GM11168 (cell line): Measurements from ENCODE around the gene TBCK.

Experiments
- in situ Hi-C: fragments of 300-500 bp; cut with MboI; formaldehyde crosslinking; loops from one replicate; pipeline ENCODE4 v1.12.0; 2022; ENCODE audit warnings: low sequenced_read_pairs; ENCODE audit not compliant: unreplicated experiment

The TBCK gene

GRCh38 chr4:106245176-106245575 lies 70.8 kb downstream of the TBCK start:
- in situ Hi-C loops, result no loop called here

- in situ Hi-C loops, result no loop called here
Observed at GRCh38 chr4:106240699-106241098, 75.3 kb downstream of the TBCK start.

- in situ Hi-C loops, result no loop called here
Observed at GRCh38 chr4:106238820-106239420, 77.1 kb downstream of the TBCK start.

DNA sequence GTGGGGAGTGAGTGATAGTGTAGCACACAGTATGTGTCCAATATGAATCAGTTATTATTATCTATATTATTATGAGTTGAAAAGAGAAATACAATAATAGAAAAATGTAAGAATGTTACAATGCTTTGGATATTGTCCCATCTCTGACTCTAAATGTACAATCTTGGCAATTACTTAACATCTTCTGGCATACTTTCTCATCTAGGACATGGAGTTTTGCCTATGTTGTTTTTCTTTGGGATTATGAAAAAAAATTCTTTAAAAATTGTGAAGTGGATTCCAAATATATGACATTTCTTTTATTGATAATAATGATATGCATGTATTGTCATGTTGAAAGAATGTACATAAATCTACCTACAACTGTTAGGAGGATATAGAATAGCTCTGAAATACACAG lies 84.1 kb downstream of the TBCK start:
- in situ Hi-C loops, result no loop called here

DNA sequence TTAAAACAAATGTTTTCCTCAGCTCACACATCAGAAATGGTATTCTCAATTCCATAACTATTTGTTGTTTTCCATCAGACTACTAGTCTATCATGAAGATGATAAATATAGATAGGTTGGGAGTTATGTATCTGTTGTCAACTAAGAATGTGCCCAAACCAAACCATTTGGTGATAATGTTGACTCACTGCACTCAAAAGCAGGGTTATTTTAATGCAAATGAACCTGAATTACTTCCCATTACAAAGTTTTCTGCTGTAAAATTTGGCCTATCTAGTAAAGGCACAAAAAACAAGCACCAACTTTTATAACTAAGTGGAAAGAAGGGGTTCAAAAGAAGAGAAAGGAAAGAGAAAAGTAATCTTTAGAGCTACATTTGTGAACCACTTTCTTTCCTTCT lies 93.5 kb downstream of the TBCK start:
- in situ Hi-C loops, result loop anchor here (25.0 kb wide), 1 partner anchor 685 kb away; no protein-coding TSS in a partner anchor

DNA sequence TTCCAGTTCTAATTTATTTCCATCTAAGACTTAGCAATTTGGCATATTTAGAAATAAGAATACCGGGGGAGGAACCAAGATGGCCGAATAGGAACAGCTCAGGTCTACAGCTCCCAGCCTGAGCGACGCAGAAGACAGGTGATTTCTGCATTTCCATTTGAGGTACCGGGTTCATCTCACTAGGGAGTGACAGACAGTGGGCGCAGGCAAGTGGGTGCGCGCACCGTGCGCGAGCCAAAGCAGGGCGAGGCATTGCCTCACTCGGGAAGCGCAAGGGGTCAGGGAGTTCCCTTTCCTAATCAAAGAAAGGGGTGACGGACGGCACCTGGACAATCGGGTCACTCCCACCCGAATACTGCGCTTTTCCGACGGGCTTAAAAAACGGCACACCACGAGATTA lies 102.7 kb downstream of the TBCK start:
- in situ Hi-C loops, result loop anchor here (25.0 kb wide), 1 partner anchor 676 kb away; no protein-coding TSS in a partner anchor

DNA sequence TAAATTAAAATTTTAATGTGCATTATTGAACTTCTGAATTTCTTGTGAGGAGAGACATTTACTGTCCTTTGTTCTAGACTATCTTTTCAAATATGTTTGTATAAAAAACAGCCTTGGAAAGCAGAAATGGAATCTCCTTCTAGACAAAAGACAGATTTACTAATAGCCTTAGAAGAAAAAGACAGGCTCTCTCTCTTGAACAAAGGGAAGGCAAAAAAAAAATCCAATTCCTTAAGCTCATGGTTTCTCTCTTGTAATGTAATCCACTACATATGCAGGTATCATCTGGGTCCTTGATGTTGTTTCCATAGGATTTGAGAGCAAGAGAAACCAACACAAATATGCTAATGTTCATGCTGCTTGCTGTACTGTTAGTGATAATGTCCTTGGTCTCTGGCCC lies 106.0 kb downstream of the TBCK start:
- in situ Hi-C loops, result loop anchor here (25.0 kb wide), 1 partner anchor 673 kb away; no protein-coding TSS in a partner anchor

DNA sequence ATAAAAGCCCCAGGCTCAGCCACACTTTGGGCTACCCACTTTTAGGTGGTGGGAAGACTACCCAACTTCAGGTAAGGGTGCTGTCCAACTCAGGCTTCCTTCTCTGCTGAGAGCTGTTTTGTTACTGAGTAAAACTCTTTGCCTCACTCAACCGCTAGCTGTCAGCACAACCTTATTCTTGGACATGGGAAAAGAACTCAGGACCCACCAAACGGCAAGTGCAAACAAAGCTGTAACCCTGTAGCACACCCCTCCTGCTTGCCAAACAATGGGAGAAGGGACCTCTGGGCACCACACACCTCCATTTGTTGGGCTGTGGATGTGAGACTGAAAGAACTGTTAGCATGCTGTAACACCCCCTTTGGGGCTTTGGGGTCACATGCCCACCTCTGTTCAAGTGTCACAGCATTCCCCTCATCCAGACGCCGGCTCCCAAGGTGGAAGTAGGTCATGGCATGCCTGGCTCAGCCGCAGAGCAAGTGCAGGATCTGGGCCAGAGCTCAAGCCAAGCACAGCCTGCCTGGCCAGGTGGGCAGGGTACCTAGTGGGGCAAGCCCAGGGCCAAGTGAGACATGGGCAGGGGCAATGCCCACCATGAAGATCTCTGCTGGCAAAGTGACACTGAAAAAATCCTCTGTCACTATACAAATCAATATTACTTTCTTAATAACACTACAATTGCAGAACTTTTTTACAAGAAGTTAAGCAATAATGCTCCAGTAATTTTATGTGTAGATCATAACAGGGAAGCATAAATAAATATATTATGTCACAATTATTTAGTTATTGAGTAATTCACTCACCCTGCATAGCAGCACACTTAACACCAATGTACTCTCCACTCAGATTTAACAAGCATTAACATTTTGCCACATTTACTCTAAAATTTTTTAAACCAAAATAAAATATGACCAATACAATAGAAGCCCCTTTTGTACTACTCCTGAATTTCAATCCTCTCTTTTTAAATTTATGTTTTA lies 107.2 kb downstream of the TBCK start:
- in situ Hi-C loops, result loop anchor here (25.0 kb wide), 1 partner anchor 671 kb away; no protein-coding TSS in a partner anchor

DNA sequence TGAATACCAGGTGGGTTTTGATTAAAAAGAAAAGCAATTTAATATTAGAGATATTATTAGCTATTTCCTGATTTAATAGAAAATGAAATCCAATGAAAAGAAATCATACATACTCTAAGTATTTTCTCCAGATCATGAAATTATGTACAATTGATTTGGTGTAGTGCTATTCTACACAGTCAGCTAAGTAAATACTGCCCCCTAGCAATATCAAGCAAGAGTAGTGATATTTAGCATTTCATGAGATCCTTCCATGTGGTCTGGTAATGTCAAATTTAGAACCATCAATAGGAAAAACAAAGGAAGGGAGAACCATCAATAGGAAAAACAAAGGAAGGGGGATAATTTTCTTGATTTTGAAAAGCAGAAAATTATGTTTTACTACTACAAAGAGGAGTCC lies 114.6 kb downstream of the TBCK start:
- in situ Hi-C loops, result loop anchor here (25.0 kb wide), 1 partner anchor 664 kb away; no protein-coding TSS in a partner anchor

GRCh38 chr4:106195435-106195950 lies 120.5 kb downstream of the TBCK start:
- in situ Hi-C loops, result no loop called here

GRCh38 chr4:106194801-106195200 lies 121.2 kb downstream of the TBCK start:
- in situ Hi-C loops, result no loop called here

DNA sequence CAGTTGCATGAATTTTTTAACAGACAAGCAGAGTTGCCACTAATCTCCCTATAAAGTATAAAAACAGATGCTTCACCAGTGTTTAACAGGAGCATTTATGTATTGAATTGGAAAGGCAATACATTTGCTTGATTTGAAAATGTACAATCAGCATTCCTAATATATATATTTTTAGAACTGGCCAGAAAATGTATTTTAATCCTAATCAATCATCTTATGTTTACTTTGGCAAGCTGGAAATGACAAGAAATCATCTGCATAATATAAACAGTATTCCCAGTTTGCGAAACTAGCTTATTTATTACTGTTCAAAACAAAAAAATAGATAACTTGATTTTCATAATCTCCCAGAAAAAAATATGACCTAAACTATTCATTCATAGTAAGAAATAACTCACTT lies 123.9 kb downstream of the TBCK start:
- in situ Hi-C loops, result no loop called here

DNA sequence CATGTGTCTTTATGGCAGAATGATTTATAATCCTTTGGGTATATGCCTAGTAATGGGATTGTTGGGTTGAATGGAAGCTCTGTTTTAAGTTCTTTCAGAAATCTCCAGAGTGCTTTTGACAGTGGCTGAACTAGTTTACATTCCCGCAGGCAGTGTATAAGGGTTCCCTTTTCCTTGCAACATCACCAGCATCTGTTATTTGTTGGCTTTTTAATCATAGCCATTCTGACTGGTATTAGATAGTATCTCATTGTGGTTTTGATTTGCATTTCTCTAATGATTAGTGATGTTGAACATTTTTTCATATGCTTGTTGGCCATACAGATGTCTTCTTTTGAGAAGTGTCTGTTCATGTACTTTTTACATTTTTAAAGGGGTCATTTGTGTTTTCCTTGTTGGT lies 129.8 kb downstream of the TBCK start:
- in situ Hi-C loops, result no loop called here

DNA sequence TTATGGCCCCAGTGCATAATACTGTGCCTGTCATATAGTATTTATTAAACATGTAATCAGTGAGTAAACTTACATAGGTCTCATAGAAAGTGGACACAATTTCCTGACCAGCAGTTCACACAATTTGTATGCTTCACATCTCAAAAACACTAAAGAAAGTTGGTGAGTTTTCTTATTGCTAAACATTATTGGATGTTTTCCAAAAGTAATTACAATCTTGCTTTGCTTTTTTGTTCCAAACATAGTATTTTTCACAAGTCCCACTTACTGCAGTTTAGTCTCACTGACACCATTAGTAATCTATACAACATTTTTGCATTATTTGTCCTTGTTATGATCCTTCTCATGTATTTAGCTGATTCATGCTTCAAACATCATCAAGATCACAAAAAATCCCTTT lies 132.5 kb downstream of the TBCK start:
- in situ Hi-C loops, result no loop called here

- in situ Hi-C loops, result no loop called here
Observed at GRCh38 chr4:106172861-106173260, 143.1 kb downstream of the TBCK start.

GRCh38 chr4:106165351-106166010 lies 150.5 kb downstream of the TBCK start:
- in situ Hi-C loops, result no loop called here

DNA sequence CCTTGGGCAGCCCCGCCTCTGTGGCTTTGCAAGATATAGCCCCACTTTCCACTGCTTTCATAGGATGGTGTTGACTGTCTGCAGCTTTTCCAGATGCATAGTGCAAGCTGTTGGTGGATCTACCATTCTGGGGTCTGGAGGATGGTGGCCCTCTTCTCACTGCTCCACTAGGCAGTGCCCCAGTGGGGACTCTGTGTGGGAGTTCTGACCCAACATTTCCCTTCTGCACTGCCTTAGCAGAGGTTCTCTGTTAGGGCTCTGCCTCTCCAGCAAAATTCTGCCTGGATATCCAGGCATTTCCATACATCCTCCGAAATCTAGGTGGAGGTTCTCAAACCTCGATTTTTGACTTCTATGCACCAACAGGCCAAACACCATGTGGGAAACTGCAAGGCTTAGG lies 153.7 kb downstream of the TBCK start:
- in situ Hi-C loops, result no loop called here

GRCh38 chr4:106160560-106160959 lies 155.4 kb downstream of the TBCK start:
- in situ Hi-C loops, result no loop called here

DNA sequence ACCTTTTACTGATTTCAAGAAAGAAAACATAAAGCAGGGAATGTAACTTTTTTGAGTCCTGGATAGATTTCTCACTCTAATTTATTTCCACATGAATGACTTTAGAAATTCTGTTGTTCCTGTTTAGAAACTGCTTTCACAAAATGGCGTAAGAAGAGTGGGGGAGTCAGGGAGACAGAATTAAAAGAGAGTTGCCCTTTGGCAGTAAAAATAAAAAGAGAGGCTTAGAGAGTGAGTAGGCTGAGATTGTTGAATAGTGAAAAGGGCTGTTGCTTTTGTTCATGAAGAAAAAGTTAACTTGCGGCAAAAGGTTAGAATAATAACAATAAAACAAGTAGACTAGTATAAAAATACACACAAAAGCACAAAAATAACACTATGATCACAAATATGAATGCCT lies 166.1 kb downstream of the TBCK start:
- in situ Hi-C loops, result no loop called here

- in situ Hi-C loops, result no loop called here
Observed at GRCh38 chr4:106149026-106149425, 167.0 kb downstream of the TBCK start.
